OCI-LY3 (cell line): ENCODE data around the gene LPP.

Source experiments
- CTCF ChIP-seq: fragments of 200-600, 300-600 bp; sonication (generic); IDR thresholded peaks from 2 replicates; pipeline ENCODE4 v1.5.1; 2014; ENCODE audit warnings: antibody characterized with exemption, low read length, low read depth
- EZH2phosphoT487 ChIP-seq: fragments of 200-600 bp; shearing (Covaris generic); IDR thresholded peaks from 2 replicates; pipeline ENCODE4 v1.6.1; 2018; ENCODE audit warnings: antibody characterized with exemption, mixed run types, low read depth

DNA sequence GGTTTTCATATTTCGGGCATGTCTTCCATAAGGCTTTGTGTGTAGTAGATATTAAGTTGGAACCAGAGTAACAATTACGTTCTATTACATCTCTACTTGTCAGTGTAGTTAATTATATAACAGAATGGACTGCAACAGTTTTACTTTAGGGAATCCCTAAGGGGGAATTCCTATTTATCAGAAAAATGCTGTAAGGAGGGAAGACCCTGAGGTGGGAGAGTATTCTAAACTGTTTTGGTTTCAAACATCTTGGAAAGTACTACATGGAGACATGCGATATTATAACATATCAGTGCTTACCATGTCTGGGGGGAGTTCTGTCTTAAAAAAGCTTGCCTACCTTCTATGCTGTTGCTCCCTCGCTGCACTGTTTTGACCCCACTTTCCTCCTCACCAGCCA, 238.1 kb downstream of the LPP start:
- TF ChIP-seq CTCF, result no peak
- no peak for TF ChIP-seq EZH2phosphoT487
